Activated T-cell treated with anti-CD3 and anti-CD28 coated beads, Interleukin-2, amount 50 U/mL, for 48 hours (primary cell): ENCODE results near the gene PROK1.
A peak's percentile ranks its signal among the peaks of the same experiment; 100 is the strongest.
"Not testable (repeated sequence)": the region's sequence is repeated elsewhere in the genome, so short reads cannot be mapped to it uniquely, and the experiment has no call there.

ENCODE experiments used
- DNase-seq, 2 experiments: peaks; one replicate each; pipeline ENCODE4 v3.0.0-alpha.2; 2020

PROK1 gene

DNA sequence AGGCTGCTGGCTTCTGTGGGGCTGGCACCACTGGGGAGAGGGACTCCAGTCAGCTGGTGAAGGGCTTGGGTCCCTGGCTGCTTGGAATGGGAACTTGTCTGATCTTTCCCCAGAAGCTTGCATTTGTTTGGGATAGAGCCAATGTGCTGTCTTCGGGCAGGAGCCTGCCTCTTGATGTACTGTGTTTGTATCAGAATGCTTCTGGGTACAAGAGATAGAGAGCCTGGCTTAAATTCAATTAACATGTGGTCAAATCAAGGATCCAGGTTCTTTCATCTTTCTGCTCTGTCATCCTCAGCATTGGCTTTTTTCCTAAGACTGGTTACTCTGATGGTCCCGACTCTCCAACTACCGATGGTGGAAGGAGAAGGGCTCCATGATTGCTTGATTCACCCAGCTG, 16.0 kb upstream of the PROK1 start:
- DNase-seq: no peak

DNA sequence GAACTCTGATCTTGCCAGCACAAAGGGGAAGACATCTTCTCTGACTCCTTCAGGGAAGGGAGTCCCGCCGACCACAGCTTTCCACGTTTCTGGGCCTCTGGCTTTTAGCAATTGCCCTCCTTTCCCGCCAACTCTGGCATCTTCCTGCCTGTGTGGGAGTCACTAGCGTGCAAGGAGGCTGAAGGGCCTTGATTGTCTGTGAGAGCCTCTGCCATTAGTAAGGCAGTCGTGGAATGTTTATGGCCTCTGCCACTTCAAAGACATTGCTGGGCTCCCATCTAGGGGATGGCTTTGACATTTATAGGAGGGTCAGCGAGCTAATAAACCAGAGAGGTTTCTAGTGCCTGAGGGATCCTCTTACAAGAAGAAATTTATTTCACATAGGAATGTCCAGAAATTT, 14.3 kb upstream of the PROK1 start:
- no peak for DNase-seq

DNA sequence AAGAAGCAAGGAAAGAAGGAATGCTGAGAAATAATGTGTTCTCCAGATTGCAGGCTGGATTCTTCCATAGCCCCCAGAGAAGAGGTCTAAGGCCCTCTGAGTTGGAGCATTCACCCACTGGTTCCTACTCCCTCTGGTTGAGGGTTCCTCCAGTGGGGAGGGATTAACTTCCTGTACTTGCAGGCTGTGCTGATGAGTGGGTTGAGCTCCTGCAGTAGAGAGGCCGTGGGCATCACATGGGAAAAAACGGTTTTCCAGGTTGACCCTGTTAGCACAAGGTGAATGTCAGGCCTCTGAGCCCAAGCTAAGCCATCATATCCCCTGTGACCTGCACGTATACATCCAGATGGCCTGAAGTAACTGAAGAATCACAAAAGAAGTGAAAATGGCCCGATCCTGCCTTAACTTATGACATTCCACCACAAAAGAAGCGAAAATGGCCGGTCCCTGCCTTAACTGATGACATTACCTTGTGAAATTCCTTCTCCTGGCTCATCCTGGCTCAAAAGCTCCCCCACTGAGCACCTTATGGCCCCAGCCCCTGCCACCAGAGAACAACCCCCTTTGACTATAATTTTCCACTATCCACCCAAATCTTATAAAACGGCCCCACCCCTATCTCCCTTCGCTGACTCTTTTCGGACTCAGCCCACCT, 13.2 kb upstream of the PROK1 start:
- not testable (repeated sequence) for DNase-seq

DNA sequence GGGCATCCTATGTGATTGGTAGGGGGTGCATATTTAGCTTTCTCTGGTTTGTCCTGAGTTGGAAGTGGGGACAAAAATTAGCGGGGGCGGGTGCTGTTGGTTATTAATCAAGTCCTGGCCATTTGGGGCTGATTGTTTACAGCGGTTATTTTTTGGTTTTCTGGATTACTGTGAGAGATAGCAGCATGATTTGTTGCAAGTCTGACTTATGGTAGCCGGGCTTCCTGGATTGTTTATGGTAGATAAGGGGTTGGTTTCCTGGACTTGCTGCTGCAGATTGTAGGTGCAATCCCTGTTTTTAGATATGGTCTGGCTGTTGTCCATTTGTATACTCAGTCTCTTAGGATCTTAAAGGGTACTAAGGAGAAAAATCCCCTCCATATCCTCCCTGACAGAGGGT, 12.1 kb upstream of the PROK1 start:
- DNase-seq: no peak

DNA sequence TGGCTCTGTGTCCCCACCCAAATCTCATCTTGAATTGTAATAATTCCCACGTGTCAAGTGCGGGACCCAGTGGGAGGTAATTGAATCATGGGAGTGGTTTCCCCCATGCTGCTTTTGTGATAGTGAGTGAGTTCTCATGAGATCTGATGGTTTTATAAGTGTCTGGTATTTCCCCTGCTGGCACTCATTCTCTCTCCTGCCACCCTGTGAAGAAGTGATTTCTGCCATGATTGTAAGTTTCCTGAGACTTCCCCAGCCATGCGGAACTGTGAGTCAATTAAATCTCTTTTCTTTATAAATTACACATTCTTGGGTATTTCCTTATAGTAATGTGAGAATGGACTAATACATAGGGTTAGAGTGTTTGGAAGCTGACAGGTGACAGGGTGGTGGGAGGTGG, 11.1 kb upstream of the PROK1 start:
- not testable (repeated sequence) for DNase-seq

DNA sequence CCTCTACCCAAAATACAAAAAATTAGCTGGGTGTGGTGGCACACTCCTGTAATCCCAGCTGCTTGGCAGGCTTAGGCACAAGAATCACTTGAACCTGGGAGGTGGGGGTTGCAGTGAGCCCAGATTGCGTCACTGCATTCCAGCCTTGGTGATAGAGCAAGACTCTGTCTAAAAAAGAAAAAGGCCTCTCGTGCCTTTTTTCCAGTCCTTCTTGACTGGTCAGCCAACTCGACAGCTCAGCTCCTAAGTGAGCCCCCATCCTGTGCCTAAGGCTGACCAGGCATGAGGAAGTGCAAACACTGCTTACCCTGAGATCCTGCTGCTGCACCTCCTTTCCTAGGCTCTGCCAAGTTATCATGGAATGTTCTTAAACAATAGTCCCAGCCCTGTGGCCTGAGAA, 10.1 kb upstream of the PROK1 start:
- no peak for DNase-seq

DNA sequence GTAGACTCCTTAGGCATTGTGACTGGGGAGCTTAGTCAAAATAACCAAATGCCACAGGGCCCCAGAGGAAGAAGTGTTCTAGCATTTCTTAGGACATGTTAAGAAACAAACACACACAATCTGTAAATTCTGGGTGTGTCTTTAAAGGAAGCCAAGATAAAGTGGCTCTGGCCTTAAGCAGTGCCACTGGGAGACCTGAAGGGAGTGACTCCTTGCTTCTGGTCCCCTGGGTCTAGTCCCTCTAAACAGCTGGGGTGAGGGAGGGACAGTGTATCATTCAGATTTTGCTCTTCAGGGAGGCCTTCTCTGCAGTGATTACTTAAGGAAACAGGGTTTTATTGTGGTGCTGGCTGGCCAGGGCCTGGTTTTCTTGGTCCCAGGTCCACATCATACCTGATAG, 9.1 kb upstream of the PROK1 start:
- no peak for DNase-seq

DNA sequence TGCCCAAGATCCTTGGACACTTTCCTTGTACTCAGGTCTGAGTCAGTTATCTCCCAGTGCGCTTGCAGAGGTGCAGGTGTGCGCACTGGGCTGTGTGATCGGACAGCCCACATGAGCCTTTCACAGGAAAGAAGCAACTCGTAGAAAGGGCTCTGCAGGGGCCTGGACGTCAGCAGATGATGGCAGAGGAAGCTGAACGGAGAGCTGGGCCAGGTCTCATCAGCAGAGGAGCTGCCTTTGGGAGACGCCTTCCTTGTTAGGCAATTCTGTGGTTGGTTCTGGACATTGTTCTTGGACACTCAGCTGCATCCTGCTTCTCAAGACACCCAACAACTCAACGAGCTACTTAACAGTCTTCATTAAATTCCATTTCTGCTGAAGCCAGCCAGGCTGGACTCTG, 7.5 kb upstream of the PROK1 start:
- no peak for DNase-seq

DNA sequence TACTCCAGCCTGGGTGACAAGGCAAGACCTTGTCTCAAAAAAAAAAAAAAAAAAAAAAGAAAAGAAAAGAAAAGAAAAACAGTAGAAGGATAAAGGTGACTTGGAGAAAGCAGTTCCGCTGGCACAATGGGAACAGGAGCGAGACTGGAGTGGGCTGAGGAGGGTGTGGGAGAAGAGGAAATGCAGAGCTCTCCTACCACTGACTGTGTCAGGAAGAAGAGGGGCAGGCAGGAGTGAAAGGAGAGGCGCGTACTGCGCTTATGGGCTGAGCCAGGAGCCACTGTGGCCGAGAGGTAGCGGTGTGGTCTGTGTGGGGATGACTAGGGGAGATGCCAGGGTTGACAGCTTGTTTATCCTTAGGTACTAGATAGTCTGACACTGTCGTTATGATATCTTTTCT, 6.4 kb upstream of the PROK1 start:
- DNase-seq: no peak

DNA sequence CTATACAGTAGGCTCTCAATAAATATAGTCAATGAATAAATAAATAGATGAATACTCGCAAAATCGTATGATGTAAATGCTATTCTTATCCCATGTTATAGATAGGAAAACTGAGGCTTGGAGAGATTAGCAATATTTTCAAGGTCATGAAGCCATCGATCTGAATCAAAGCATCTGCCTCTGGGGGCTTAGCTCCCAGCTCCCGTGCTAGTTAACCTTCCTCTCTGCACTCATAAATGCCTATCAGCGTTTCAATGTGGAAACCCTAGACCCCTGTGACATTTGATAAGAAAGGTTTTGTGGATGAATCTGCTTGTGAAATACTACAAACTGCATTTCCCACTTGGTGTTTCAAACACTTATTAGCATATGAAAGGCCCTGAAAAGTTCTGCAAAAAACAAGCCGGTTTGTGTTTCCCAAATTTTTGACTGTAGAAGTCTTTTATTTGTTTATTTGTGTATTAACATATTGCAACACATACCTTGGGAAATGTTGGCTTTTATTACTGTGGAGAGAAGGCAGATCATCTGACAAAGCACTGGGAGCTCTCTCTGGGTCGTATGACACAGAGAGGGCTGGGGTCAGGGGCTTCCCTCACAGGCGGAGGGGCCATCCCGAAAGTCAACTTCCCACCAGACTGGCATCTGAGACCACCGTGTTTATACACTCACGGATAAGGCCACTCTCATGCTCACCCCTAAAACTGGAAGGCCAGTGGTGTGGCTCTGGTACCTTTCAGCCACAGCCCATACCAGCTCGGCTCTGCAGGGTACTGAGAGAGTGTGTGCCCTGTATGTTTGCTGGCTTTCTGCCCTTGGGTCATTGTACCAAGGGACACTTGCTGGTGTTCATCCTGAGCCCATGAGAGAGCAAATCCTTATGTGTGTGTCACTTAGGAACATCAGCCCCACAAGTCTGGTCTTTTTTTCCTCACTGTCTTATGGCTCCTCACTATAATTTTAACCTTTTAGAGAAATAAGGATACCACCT, 993 bp upstream of the PROK1 start:
- DNase-seq: no peak

DNA sequence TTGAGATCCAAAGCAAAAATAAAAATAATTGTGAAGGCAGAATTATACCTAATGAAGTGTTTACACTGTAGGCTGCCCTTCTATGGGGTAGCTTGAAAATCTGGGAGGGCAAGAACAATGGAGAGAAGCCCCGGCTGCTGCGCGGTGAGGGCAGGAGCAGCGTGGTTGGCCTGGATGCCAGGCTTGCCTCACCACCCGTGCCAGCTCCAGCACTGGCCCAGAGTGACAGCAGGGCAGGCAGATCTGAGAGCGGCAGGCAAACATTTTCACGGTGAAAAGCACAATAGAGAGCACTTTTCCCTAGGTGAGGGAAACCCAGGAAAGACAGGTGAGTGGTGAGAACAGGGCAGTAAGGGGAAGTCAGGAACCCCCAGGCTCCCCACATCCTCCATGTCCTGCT, 1.4 kb downstream of the PROK1 start:
- no peak for DNase-seq

DNA sequence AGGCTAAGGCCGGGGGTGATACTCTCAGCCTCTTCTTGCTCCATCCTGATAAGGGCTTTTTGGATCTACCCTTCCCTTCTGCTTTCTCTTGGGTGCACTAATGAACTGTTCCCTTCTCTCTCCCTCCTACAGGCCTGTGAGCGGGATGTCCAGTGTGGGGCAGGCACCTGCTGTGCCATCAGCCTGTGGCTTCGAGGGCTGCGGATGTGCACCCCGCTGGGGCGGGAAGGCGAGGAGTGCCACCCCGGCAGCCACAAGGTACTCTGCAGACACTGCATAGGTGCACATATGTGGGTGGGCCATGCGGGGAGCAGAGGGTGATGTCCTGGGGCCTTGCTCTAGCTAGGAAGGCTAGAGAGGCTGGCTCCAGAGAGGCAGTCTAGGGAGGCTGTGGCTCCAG, 2.9 kb downstream of the PROK1 start:
- no peak for DNase-seq

DNA sequence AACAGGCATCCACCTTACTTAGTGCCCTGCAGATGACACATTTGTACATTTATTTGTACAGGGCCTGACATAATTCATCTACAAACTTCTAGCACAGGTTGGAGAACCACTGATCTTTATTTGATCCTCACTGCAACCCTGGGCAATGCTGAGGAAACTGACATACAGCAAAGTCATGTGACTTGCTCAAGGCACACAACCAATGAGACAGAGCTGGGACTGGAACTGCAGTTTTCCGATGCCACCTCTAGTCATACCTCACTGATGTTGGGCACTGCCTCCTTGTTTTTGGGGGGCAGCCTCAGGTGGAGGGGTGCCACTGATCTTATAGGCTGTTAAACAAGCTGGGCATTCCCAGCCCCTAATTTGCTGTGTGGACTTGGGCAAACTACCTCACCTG, 3.4 kb downstream of the PROK1 start:
- no peak for DNase-seq

DNA sequence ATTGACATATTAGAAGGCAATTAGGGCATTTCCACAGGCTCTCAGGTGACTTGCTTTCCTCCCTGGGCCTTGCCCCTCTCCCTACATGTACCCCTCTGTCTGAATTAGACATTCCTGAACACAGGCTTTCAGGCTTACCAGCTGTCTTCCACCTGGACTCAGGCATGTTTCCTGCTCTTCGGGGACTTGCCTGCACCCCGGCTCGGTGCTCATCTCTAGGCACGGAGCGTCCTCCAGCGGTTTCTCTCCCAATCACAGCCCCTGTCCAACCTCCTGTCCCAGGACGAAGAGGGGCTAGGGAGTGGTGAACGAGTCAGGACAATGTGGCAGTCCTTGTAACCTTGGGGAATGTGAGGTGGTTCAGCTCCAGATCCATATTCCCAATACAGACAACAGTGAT, 4.2 kb downstream of the PROK1 start:
- no peak for DNase-seq

DNA sequence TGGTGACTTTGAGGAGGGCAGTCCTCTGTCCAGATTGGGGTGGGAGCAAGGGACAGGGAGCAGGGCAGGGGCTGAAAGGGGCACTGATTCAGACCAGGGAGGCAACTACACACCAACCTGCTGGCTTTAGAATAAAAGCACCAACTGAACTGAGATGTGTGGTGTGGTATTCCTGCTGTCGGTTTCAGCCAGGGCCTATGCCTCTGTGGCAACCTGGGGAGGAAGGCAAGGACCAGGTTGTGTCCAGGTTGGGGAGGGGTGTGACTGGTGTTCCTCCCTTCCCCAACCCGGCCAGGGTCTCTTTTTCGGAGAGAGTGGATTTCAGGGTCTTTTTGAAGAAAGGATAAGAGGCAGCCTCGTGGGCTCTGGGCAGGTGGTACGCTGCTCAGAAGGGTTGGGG, 6.3 kb downstream of the PROK1 start:
- no peak for DNase-seq

DNA sequence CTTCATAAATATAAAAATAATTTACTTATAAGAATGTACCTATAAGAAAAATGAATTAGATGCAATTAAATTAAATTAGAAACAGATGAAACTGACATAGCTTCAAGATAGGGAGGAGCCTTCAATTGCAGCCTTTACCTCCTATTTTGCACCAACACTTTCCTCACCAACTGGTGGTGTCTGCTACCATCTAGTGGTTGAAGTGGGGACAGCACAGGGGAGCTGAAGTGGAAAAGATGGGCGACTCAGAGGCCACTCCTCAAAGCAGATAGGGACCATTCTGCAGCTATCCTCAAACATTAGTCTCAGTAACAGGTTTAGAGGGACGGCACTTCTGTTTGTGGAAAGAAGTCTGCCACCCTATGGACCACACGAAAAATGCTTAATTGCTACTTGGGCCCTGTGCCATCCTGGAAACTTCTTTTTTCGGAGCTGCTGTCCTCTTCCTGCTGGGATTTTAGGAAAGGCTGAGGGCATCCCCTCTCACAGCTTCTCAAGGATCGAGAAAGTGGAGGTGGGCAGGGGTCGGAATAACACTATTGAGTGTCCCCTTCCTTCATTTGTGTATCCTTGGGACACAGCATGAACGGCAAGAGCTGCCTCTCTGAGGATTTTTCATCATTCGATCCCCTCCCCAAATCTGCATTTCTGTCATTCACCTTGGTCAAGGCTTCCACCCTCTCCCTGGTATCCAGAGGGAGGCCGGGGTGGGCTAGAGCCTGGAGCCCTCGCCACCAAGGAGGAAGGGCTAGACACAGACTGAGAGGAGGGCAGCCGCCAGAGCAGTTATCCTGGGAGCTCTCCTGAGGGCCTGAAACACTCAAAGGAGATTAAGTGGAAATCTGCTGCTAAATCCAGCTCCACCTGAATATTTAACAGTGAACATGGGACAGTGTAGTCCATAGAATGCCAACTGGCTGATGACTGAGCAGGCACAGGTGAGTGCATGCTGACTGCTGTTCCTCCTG, 9.6 kb downstream of the PROK1 start:
- peak; percentile 91 to 96 for DNase-seq

DNA sequence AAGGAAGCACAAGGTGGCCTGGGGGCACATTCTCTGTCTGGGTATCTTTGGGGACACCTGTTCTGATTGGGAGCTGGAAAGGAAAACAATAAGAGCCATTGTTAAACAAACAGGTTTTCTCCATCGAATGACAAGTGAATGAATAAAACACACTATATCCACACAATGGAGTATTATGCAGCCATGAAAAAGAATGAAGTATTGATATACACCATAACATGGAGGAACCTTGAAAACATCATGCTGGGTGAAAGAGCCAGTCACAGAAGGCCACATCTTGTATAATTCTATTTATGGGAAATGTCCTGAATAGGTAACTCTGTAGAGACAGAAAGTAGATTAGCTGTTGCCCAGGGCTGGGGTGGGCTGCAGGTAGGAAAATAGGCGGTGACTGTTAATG, 11.1 kb downstream of the PROK1 start:
- no peak for DNase-seq

DNA sequence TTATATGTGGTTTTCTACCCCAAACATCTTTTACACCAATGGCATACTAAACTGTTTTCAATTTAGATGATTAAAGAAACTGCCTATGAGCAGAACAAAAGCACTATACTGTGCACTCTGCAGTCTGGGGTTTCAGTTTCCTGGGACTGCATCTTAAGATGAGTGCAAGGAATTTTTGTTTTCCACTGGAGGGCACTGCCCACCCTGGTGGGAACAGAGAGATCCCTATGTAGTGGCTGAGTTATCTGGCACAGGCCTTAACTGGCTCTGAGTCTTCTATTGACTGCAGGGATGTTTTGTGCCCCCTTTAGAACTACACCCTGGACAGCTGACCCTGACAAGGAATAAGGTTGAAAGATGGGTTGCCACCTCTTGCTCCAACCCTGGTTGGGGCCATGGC, 12.0 kb downstream of the PROK1 start:
- DNase-seq: no peak

DNA sequence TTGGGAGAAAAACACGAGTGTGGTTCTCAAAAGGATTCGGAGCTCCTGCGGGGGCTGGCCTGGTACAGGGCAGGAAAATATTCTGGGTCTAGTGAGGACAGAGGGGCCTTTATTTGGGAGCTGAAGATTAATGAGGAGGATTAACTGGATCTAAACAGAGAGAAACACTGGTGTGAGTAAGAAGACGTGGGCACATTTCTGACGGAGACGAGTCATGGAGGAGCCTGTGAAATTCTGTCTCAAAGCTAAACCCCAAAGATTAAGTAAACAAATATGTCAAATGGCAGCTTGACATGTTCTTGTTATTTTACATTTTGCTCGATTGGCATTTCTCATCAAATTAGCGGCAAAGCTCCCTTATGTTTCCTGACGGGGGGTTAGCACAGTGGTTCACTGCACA, 12.8 kb downstream of the PROK1 start:
- no peak for DNase-seq

DNA sequence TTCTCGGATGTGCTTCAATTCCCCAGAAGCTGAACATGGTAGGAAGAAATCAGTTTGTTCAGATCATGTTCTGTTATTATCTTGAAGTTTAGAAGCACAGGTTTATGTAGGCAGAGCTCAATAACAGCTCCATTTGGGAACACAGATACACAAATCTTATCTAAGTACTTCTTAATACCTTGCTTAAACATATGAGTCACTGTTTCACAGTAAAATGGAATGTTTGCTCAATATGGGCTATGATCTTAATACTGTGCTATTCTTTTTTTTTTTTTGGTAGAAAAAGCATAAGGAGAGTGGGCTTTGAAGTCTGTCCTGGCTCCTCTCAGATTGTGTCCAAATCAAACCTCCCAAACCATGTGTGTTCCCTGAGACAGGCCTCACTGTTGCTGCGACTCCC, 13.4 kb downstream of the PROK1 start:
- DNase-seq: no peak

DNA sequence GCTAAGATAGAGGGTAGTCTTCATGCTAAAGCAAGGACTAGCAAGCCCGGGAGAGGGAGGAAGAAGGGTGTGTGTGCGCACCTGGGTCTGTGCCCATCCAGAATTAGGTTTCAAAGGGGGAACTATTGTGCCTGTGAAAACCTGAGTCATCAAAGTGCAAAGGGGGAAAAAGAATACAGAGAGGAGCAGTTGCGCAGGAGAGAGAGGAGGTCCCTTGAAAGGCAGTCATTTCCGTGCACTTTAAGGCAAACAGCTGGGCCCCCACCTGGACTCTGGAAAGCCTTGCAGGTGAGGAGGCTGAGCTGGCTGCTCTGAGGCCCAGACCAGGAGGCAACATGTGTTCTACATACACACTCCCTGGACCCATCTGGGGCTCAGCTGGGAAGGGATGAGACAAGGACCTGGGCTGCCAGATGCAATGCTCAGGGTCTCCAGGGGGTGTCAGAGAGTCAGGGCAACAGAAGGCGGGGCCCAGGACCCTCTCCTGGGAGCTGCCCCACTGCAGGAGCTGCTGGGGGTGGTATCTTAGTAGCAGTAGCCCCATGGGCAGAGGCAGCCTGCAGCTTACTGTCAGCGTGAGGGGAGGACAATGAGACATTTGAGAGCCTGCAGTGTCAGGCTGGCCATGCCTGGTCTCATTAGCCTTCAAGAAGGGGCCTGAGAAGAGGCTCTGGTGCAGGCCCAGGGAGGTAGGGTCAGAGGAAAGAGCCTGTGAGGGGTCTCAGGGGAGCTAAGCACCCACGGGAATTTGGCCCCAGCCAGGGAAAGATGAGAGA, 14.3 kb downstream of the PROK1 start:
- no peak for DNase-seq

DNA sequence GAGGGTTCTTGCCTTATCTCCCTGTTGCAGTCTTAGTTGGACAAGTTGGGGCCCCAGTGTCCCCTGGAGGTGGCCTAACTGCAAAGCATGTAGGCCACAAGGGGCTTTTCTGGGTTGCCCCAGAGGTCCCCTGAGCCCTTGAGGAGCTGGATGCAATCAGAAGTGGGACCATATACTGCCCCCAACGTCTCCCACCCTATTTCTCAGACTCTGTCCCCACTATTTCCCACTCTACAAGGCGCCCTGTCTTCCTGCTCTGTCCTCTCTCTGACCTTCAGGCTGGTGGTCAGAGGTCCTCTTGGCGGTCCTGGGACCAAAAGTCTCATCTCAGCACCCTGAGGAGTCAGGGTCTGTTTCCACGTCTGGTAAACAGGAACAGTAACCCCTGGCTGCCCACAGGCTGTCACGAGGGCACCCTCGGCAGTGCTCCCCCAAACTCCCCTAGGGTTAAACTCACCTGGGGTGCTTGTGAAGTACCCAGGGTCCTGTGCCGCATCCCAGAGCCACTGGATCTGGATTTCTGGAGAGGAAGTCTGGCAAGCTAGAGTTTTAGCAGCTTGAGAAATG, 14.9 kb downstream of the PROK1 start:
- no peak for DNase-seq
